DND-41 (cell line): Measurements from ENCODE around the gene S100A8.

ENCODE experiments used
- CTCF ChIP-seq: IDR thresholded peaks from 2 replicates; pipeline ENCODE4 v1.5.1; 2012; ENCODE audit warnings: borderline replicate concordance, low read length, moderate library complexity, mild to moderate bottlenecking; ENCODE audit not compliant: poor library complexity, severe bottlenecking; ENCODE audit errors: extremely low read depth
- EZH2 ChIP-seq: IDR thresholded peaks from 3 replicates; pipeline ENCODE4 v1.6.1; 2012; ENCODE audit warnings: borderline replicate concordance, low read depth, mild to moderate bottlenecking, moderate library complexity, low read length, inconsistent platforms; ENCODE audit not compliant: severe bottlenecking

- TF ChIP-seq CTCF: no peak
- no peak for TF ChIP-seq EZH2
Measured at GRCh38 chr1:153431002-153431401, 40.1 kb upstream of the S100A8 start.
